ENCODE data around the gene BCOR.

- TF ChIP-seq CTCF (IDR thresholded peaks at IDR 0.05; ENCODE audit: control extremely low read depth in 1 of 3, insufficient read depth in 1 of 3, low read depth in 1 of 3, low read length in 3 of 3) = no peak
- no peak for TF ChIP-seq KDM5A (IDR thresholded peaks at IDR 0.05; ENCODE audit: low read length)
- no peak for TF ChIP-seq GABPA (IDR thresholded peaks at IDR 0.05; ENCODE audit: borderline replicate concordance, insufficient read depth, low read length)
- no peak for TF ChIP-seq POLR2AphosphoS5 (IDR thresholded peaks at IDR 0.05; ENCODE audit: low read depth, low read length)
- no peak for TF ChIP-seq JUND (IDR thresholded peaks at IDR 0.05; ENCODE audit: low read length)
- no peak for TF ChIP-seq SIN3A (conservative IDR thresholded peaks at IDR 0.05 in 1 of 2, IDR thresholded peaks at IDR 0.05 in 1 of 2; ENCODE audit: low read depth in 1 of 2, low read length in 2 of 2)
- no peak for TF ChIP-seq RNF2 (IDR thresholded peaks at IDR 0.05; ENCODE audit: borderline replicate concordance, low read depth, low read length, missing control alignments, poor library complexity, severe bottlenecking)
- no peak for TF ChIP-seq TAF1 (IDR thresholded peaks at IDR 0.05; ENCODE audit: low read depth, low read length)
- no peak for TF ChIP-seq USF2 (IDR thresholded peaks at IDR 0.05; ENCODE audit: low read length)
- TF ChIP-seq POLR2A (IDR thresholded peaks at IDR 0.05; ENCODE audit: control extremely low read depth in 1 of 2, low read depth in 2 of 2, low read length in 2 of 2) = no peak
- no peak for TF ChIP-seq CHD7 (IDR thresholded peaks at IDR 0.05; ENCODE audit: insufficient replicate concordance, low read length)
These were observed 20.0 kb upstream of the BCOR start for GRCh38 chrX:40117715-40118285.

Data from H1 (cell line).